GM12878 (cell line): ENCODE results near the gene FAM83G. TPM values are rescaled to one million over a fixed set of nuclear protein-coding genes. Genes with fewer than 3 reads are reported as not detected.

Experiments
- ATAC-seq: fragments of 200-7000 bp; cut with Tn5 transposase; 3 replicates; pipeline ENCODE4 v1.9.1; 2020; ENCODE audit warnings: mild to moderate bottlenecking, moderate library complexity
- BruUV-seq: library from RNA; stranded (reverse); fragments of 400-500 nt; replicated peaks from 2 replicates; lab custom pipeline; 2021; lab: Mats Ljungman, UMichigan
- CTCF ChIA-PET: fragments of 300-600 bp; sonication (Branson Sonifier 250); formaldehyde crosslinking; extraction: SDS; loops from one replicate; lab custom pipeline; 2021; ENCODE audit warnings: inconsistent platforms; lab: Yijun Ruan, JAX
- POLR2A ChIA-PET: fragments of 350-600 bp; formaldehyde crosslinking; extraction: SDS; loops from one replicate; lab custom pipeline; 2021; ENCODE audit warnings: inconsistent platforms; lab: Charles Lee
- RAD21 ChIA-PET: fragments of 300-600 bp; sonication (Branson Sonifier 250); formaldehyde crosslinking; loops from one replicate; lab custom pipeline; 2023; ENCODE audit warnings: antibody characterized with exemption; ENCODE audit not compliant: unreplicated experiment; lab: Charles Lee
- SMC1A ChIA-PET: fragments of 300-600 bp; sonication (Branson Sonifier 250); formaldehyde crosslinking; loops from one replicate; lab custom pipeline; 2023; ENCODE audit not compliant: unreplicated experiment, uncharacterized antibody; lab: Charles Lee
- DNase-seq: peaks from one replicate; pipeline ENCODE4 v3.0.0-alpha.2; 2011; ENCODE audit warnings: low read depth, low spot score
- FAIRE-seq: peaks from 3 replicates; lab custom pipeline; 2011; peaks lifted over from hg19 to GRCh38; lab: Jason Lieb, UNC
- H2AFZ ChIP-seq: 2 replicates; pipeline ENCODE4 v1.6.0; 2011; ENCODE audit warnings: low read depth, low read length, control low read depth; ENCODE audit not compliant: control insufficient read depth
- H3K27ac ChIP-seq: 2 replicates; pipeline ENCODE4 v1.5.1; 2011; ENCODE audit warnings: control low read depth; ENCODE audit not compliant: control insufficient read depth, insufficient read depth
- H3K27me3 ChIP-seq, 2 experiments: replicated peaks in 1 of 2; 2 replicates each; pipeline versions ENCODE4 v1.6.0 to v1.6.1; 2011; ENCODE audit warnings: low read length in 1 of 2; ENCODE audit not compliant: control insufficient read depth in 2 of 2, insufficient read depth in 2 of 2
- H3K36me3 ChIP-seq, 2 experiments: 2 replicates each; pipeline ENCODE4 v1.5.1; 2011; ENCODE audit warnings: low read length in 1 of 2; ENCODE audit not compliant: control insufficient read depth in 2 of 2, insufficient read depth in 2 of 2
- H3K4me1 ChIP-seq: 2 replicates; pipeline ENCODE4 v1.6.1; 2011; ENCODE audit warnings: mild to moderate bottlenecking, low read length, moderate library complexity, mixed read lengths; ENCODE audit not compliant: control insufficient read depth, insufficient read depth
- H3K4me2 ChIP-seq: 2 replicates; pipeline ENCODE4 v1.6.0; 2011; ENCODE audit warnings: control low read depth; ENCODE audit not compliant: control insufficient read depth, insufficient read depth
- H3K4me3 ChIP-seq: fragments of 200-600 bp; sonication (generic); 2 replicates; pipeline ENCODE4 v1.5.1; 2016
- H3K79me2 ChIP-seq: 2 replicates; pipeline ENCODE4 v1.6.0; 2011; ENCODE audit warnings: low read length; ENCODE audit not compliant: control insufficient read depth, insufficient read depth
- H3K9ac ChIP-seq: 2 replicates; pipeline ENCODE4 v1.8.0; 2011; ENCODE audit warnings: low read length, control low read depth, mixed read lengths; ENCODE audit not compliant: control insufficient read depth, insufficient read depth
- H3K9me3 ChIP-seq: replicated peaks from 3 replicates; pipeline ENCODE4 v1.5.1; 2011; ENCODE audit warnings: mild to moderate bottlenecking, low read length; ENCODE audit not compliant: control insufficient read depth, insufficient read depth
- H4K20me1 ChIP-seq: 2 replicates; pipeline ENCODE4 v1.6.0; 2011; ENCODE audit not compliant: control insufficient read depth, insufficient read depth
- BRCA1 ChIP-seq: IDR thresholded peaks from 2 replicates; pipeline ENCODE4 v1.6.1; 2011; ENCODE audit warnings: low read depth, low read length, improper control_type of control experiment
- EP300 ChIP-seq, 2 experiments: fragments of 150-350 bp in 1 of 2; IDR thresholded peaks; 2 replicates each; pipeline ENCODE4 v1.6.1; 2011 to 2012; ENCODE audit warnings: low read depth in 2 of 2, low read length in 2 of 2, borderline replicate concordance in 1 of 2, improper control_type of control experiment in 1 of 2, inconsistent platforms in 1 of 2; ENCODE audit not compliant: control insufficient read depth in 1 of 2
- ETV6 ChIP-seq, 2 experiments: fragments of 450-650 bp in 1 of 2; IDR thresholded peaks in 1 of 2; conservative IDR thresholded peaks in 1 of 2; 2 replicates each; pipeline ENCODE4 v1.6.1; 2014; ENCODE audit warnings: antibody characterized with exemption in 1 of 2, borderline replicate concordance in 1 of 2, low read depth in 1 of 2, mild to moderate bottlenecking in 1 of 2, moderate library complexity in 1 of 2
- PKNOX1 ChIP-seq: fragments of 450-650 bp; IDR thresholded peaks from 2 replicates; pipeline ENCODE4 v1.6.1; 2016; ENCODE audit warnings: mild to moderate bottlenecking
- POLR2AphosphoS2 ChIP-seq: IDR thresholded peaks from 2 replicates; pipeline ENCODE4 v1.6.1; 2011; ENCODE audit warnings: low read depth, mild to moderate bottlenecking, low read length, improper control_type of control experiment, moderate library complexity
- RFX5 ChIP-seq: IDR thresholded peaks from 2 replicates; pipeline ENCODE4 v1.6.1; 2011; ENCODE audit warnings: low read depth, low read length, improper control_type of control experiment
- SMAD1 ChIP-seq: fragments of 450-650 bp; IDR thresholded peaks from 2 replicates; pipeline ENCODE4 v1.6.1; 2018; ENCODE audit warnings: mild to moderate bottlenecking, low read depth; ENCODE audit not compliant: partially characterized antibody
- SMARCA5 ChIP-seq: fragments of 450-650 bp; IDR thresholded peaks from 2 replicates; pipeline ENCODE4 v1.6.1; 2017; ENCODE audit warnings: mild to moderate bottlenecking
- STAT3 ChIP-seq: IDR thresholded peaks from 2 replicates; pipeline ENCODE4 v1.6.1; 2011; ENCODE audit warnings: low read depth, low read length, improper control_type of control experiment
- ZBTB4 ChIP-seq: fragments of 450-650 bp; formaldehyde crosslinking; IDR thresholded peaks from 2 replicates; pipeline ENCODE4 v1.4.0; 2022; ENCODE audit warnings: mild to moderate bottlenecking, moderate library complexity
- WGBS: methylation state at CpG from one replicate; pipeline ENCODE4 v1.1.6; 2016; ENCODE audit warnings: low lambda C conversion rate; ENCODE audit not compliant: insufficient replicate concordance, insufficient coverage; ENCODE audit errors: missing lambda C conversion rate; 5-methylcytosine and 5-hydroxymethylcytosine counted together
- in situ Hi-C: fragments of 300-500 bp; cut with MboI; formaldehyde crosslinking; loops from 9 replicates; pipeline ENCODE4 v1.14.3; 2018; ENCODE audit warnings: mixed read lengths
- intact Hi-C: fragments of 100-400 bp; cut with micrococcal nuclease; formaldehyde crosslinking; loops from one replicate; pipeline ENCODE4 v1.14.2; 2022; ENCODE audit not compliant: unreplicated experiment
- polyA plus RNA-seq, 11 experiments: library from polyadenylated mRNA; depleted of rRNA in 4 of 11; unstranded in 6 of 11; stranded (reverse) in 5 of 11; fragments of >200 nt; fragmentation: Nextera tagmentation in 4 of 11; fragmentation: Illumina TruSeq in 1 of 11; extraction: Ambion mirVana in 4 of 11; extraction: Trizol in 1 of 11; gene quantifications; 1 replicate in 1 of 11; 2 replicates in 10 of 11; pipeline versions ENCODE4 v1.2.1 to v1.2.3, GENCODE V29; 2011 to 2016; ENCODE audit warnings: inconsistent platforms in 2 of 11, missing spikeins in 2 of 11, low read depth in 1 of 11
- total RNA-seq, 4 experiments: library from RNA; depleted of rRNA in 3 of 4; stranded (reverse); fragments of >200 nt in 3 of 4; fragmentation: Illumina TruSeq in 1 of 4; extraction: Trizol in 1 of 4; gene quantifications; 2 replicates each; pipeline versions ENCODE4 v1.2.1 to v1.2.3, GENCODE V29; 2013 to 2021

Gene FAM83G
- total and polyA plus RNA-seq, 10 of the 15 experiments (the other 5 are each of a cell fraction or from before 2014, with no cell fraction given) = 0.03 to 16.7 (median 6.5) TPM

- TF ChIP-seq ETV6 (conservative IDR thresholded peaks at IDR 0.05 in 1 of 2, IDR thresholded peaks at IDR 0.05 in 1 of 2; ENCODE audit: borderline replicate concordance in 1 of 2, low read depth in 1 of 2) = no peak
- no peak for TF ChIP-seq SMARCA5
- no peak for TF ChIP-seq PKNOX1
- TF ChIP-seq ZBTB4 = no peak
- no peak for TF ChIP-seq BRCA1
- no peak for TF ChIP-seq POLR2AphosphoS2
- no peak for TF ChIP-seq STAT3
Measured at GRCh38 chr17:18986541-18987229, 17.9 kb downstream of the FAM83G start (continued).

GRCh38 chr17:18985475-18985874 lies 19.1 kb downstream of the FAM83G start:
- no peak overlapping the region for H2AFZ ChIP-seq
- H3K4me2 ChIP-seq = no peak overlapping the region
- no peaks in the 10 kb centered on the region for H3K79me2 ChIP-seq
- H3K27ac ChIP-seq = no peak overlapping the region
- H4K20me1 ChIP-seq = no peaks in the 10 kb centered on the region
- DNase-seq (no peak), FAIRE-seq (no peak), ATAC-seq (no peak)
- H3K4me3 ChIP-seq = no peak overlapping the region
- H3K9me3 ChIP-seq = no peaks in the 10 kb centered on the region
- TF ChIP-seq EP300 (IDR thresholded peaks at IDR 0.05; ENCODE audit: borderline replicate concordance in 1 of 2, control insufficient read depth in 1 of 2, low read depth in 2 of 2, low read length in 2 of 2) (no peak), SMAD1 (no peak), RFX5 (no peak)
- SMC1A ChIA-PET = no interaction called here
- no peaks in the 10 kb centered on the region for H3K27me3 ChIP-seq
- no peak overlapping the region for H3K9ac ChIP-seq
- CTCF ChIA-PET = interaction anchor here (0.6 to 1.0 kb wide), 4 partner anchors 11 to 284 kb away, joined by 3 to 4 read pairs (median 3); no protein-coding TSS in a partner anchor
- peaks cover 0 to 13% of the 10 kb centered on the region in 2 experiments; a peak in 3 of 4 replicates for H3K36me3 ChIP-seq
- no peaks in the 10 kb centered on the region for H3K4me1 ChIP-seq
- 96% methylated on average over 9 of the region's 9 CpGs for WGBS
- RAD21 ChIA-PET = interaction anchor here (0.9 kb wide), 1 partner anchor 19 kb away, joined by 3 read pairs; the partner anchor contains the start of gene FAM83G
- intact Hi-C loops (no loop called here), in situ Hi-C loops (no loop called here)
- POLR2A ChIA-PET = no interaction called here
- no TSS peak for BruUV-seq
